Stimulated activated CD4-positive, alpha-beta T cell treated with anti-CD3 and anti-CD28 coated beads, TNF-alpha, amount 100 ng/mL, for 48 hours (primary cell): Measurements from ENCODE around the gene IL25.
"Not testable (repeated sequence)": the region's sequence is repeated elsewhere in the genome, so short reads cannot be mapped to it uniquely, and the experiment has no call there.

Source experiments
- DNase-seq, 3 donors: peaks; one replicate each; pipeline ENCODE4 v3.0.0-alpha.2; 2020; ENCODE audit warnings: low read depth in 3 of 3

IL25 gene

DNA sequence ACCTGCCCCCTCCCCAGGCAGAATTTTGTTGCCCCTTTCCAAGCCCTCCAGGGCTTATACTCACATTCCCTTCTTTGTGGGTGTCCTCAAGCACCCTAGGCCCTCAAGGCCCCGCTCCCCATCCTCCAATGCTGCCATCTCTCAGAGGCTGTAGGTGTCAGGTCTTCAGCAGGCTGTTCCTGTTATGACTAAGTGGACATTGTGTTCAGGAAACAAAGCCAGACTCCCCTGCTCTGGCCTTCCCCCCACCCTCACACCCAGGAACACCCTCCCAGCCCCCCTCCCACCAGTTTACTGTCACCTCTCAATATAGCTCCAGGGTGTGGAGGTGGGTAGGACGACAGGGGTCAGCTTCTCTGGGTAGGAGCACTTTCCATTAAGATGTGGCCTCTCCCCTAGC, 36.9 kb downstream of the IL25 start:
- no peak for DNase-seq

GRCh38 chr14:23409966-23410635, 37.5 kb downstream of the IL25 start:
- DNase-seq = no peak

DNA sequence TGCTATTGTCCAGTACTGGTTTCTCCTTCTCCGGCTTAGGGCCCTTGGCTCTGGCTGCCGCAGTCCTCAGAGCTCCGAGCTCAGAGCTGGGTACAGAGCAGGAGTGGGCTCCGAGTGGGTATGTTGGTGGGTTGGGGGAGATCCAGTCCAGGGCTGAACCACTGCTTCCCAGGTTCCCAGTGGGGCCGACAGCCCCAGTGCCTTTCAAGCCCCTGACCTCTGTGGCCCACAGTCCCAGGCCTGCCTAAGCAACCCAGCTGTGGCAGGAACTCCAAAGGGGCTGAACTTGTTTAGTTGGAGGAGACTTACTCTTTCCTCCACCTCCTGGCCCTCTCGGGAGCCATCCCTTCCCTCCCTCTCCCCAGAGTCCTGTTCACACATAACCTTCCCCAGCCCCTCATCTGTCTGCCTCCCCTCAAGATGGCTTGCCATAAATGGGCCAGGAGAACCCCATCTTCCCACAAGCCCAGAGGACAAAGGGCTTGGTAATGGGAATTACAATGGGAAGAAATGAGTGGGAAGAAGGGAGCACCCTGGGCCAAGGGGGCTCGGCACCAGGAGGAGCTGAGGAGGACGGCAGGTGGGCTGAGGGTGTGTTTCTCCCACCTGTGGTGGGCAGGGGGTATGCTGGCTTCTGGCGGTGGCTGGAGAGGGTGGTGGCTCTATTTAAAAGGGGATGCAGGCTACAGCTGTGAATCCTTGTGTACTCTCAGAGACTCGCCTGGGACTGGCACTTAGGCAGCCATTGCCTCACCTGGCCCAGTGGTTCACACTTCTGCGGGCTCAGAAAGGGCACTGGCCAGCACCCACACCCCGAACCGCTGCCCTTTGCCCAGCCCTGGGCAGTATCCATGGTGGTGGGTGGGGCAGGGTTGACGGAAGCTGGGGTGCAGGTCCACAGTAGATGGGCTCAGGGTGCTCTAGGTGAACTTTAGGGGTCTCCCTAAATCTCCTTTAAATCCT, 39.2 kb downstream of the IL25 start:
- DNase-seq = no peak

DNA sequence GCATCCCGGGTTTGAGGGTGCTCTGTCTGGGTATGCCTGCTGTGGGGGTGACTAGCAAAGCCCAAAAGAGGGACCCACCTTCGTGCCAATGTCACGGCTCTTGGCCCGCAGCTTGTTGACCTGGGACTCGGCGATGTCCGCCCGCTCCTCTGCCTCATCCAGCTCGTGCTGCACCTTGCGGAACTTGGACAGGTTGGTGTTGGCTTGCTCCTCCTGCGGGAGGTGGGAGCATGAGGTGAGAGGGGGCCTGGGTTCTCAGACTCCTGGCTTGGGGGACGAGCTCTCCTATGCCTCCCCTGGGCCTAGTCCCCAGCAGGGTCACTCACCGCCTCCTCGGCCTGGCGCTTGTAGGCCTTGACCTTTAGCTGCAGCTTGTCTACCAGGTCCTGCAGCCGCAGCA, 41.1 kb downstream of the IL25 start:
- DNase-seq = no peak

GRCh38 chr14:23414254-23414653, 41.6 kb downstream of the IL25 start:
- no peak for DNase-seq

DNA sequence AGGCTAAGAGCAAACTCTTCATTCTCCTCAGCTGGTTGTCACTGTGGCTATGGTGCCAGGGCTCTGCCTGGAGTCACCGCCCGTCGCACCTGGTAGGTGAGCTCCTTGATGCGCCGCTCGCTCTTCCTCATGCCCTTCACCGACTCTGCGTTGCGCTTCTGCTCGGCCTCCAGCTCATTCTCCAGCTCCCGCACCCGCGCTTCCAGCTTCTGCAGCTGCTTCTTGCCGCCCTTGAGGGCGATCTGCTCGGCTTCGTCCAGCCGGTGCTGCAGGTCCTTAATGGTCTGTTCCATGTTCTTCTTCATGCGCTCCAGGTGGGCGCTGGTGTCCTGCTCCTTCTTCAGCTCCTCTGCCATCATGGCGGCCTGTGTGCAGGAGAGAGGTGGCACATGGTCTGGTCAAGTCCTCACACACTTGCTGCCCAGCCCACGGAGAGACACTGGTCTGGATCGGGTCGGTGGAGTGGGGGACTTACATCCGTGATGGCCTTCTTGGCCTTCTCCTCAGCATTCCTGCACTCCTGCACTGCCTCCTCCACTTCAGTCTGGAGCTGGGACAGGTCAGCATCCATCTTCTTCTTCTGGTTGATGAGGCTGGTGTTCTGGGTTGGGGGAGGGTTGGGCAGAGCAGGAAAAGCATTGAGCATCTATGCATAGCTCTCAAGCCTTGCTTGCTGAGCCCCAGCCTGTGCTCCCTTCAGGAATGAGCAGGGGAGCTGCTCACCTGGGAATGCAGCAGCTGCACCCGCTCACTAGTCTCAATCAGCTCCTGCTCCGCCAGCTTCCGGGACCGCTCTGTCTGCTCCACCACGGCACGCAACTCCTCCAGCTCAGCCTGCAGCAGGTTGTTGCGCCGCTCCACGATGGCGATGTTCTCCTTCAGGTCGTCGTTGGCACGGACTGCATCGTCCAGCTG, 42.6 kb downstream of the IL25 start:
- DNase-seq = no peak

- DNase-seq = no peak
These were observed 43.5 kb downstream of the IL25 start for GRCh38 chr14:23415821-23416778.

DNA sequence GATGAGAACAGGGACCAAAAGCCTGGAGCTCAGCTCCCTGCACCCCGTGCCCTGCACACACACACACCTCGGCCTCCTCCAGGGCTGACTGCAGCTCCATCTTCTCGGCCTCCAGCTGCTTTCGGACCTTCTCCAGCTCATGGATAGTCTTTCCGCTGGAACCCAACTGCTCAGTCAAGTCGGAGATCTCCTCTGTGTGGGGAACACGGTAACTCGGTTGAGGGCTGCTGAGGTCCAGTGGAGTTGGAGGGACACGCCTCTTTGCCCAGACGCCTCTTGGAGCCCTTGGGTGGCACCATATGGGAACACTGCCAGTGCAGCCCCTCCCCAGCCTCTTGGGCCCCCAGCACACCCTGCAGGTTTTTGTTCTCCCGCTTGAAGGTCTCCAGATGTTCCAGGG, 44.2 kb downstream of the IL25 start:
- no peak for DNase-seq

GRCh38 chr14:23417269-23417668, 44.7 kb downstream of the IL25 start:
- not testable (repeated sequence) for DNase-seq

- DNase-seq = no peak
These were observed 45.4 kb downstream of the IL25 start for GRCh38 chr14:23418021-23418420.

DNA sequence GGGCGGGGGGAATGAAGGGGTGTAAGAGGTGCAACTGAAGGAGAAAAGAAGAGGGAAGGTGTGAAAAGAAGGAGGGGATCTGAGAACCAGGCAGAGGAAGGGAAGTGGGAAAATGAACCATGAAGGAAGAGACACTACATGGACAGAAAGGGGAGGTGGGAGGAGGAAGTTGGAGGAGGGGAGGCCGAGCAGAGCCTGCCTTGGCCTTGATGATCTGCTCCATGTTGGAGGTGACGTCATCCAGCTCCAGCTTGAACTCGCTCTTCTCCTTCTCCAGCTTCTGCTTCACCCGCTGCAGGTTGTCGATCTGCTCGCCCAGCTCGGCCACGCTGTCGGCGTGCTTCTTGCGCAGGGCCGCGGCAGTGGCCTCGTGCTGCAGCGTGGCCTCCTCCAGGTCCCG, 47.0 kb downstream of the IL25 start:
- DNase-seq = not testable (repeated sequence)

- no peak for DNase-seq
These were observed 49.0 kb downstream of the IL25 start for GRCh38 chr14:23421594-23421993.

DNA sequence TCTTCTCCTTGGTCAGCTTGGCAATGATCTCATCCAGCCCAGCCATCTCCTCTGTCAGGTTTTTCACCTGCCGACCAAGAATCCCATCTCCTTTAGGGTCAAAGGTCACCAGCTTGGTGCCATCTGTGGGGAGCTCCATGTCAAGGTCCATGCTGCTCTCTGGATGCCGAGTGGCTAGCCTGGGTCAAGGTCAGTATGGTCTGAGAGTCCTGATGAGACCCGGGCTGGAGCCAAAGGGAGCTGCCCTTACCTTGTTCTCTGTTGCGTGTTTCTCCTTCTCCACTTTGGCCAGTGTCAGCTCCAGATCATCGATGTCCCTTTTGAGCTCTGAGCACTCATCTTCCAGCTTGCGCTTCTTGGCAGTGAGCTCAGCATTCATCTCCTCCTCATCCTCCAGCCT, 51.0 kb downstream of the IL25 start:
- no peak for DNase-seq

DNA sequence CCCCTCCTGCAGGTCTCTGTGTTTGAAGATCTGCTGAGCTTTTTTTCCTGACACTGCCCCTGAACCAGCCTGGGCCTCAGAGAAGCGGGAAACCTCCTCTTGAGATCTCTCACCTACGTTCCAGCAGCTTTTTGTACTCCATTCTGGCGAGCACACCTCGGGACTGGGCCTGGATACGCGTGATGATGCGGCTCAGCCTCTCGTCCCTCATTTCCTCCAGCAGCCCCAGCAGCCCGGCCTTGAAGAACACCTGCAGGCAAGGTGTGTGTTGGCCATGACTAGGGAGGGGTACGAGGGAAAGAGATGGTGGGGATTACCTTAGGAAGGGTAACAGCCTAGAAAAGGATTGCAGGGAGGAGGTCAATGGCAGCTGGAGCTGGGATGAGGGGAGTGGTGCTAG, 52.6 kb downstream of the IL25 start:
- DNase-seq = no peak

DNA sequence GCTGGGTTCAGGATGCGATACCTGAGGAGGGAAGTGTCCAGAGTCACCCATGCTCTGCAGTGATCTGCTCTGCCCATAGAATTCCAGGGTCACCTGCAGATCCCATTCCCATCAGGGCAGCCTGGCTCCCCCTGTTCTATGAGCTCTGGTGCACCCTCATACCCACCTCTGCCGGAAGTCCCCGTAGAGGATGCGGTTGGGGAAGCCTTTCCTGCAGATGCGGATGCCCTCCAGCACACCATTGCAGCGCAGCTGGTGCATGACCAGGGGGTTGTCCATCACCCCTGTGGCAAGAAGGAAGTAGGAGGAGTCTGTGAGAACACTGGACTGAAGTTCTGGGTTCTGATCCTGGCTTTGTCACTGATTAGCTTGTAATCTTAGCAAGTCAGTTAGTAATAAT, 53.2 kb downstream of the IL25 start:
- not testable (repeated sequence) for DNase-seq
